H1 (cell line): ENCODE measurements around the gene GAS7. TPM values are rescaled to one million over a fixed set of nuclear protein-coding genes. Genes with fewer than 3 reads are reported as not detected.

Experiments
- CTCF ChIA-PET: fragments of 300-600 bp; sonication (Branson Sonifier 250); formaldehyde crosslinking; loops from one replicate; lab custom pipeline; 2021; ENCODE audit not compliant: partially characterized antibody; lab: Charles Lee
- POLR2A ChIA-PET: fragments of 300-600 bp; sonication (Branson Sonifier 250); formaldehyde crosslinking; loops from one replicate; lab custom pipeline; 2021; ENCODE audit warnings: inconsistent platforms; ENCODE audit not compliant: partially characterized antibody; lab: Charles Lee
- DNase-seq, 2 experiments: peaks; one replicate each; pipeline versions ENCODE4 v3.0.0 to v3.0.0-alpha.2; 2010 to 2022; ENCODE audit warnings: low spot score in 2 of 2, low read depth in 1 of 2, mixed read lengths in 1 of 2
- FAIRE-seq: peaks from 2 replicates; lab custom pipeline; 2011; peaks lifted over from hg19 to GRCh38; lab: Jason Lieb, UNC
- H2AFZ ChIP-seq: 2 replicates; pipeline ENCODE4 v1.8.1; 2012; ENCODE audit warnings: low read length, inconsistent platforms
- H2AK5ac ChIP-seq: 2 replicates; pipeline ENCODE4 v1.6.1; 2013; ENCODE audit warnings: low read depth, low read length
- H2BK120ac ChIP-seq: replicated peaks from 2 replicates; pipeline ENCODE3; 2013; ENCODE audit warnings: low read depth, low read length, inconsistent platforms
- H2BK12ac ChIP-seq: 2 replicates; pipeline ENCODE4 v1.6.1; 2013; ENCODE audit warnings: low read depth, low read length
- H2BK15ac ChIP-seq: 2 replicates; pipeline ENCODE4 v1.6.1; 2013; ENCODE audit warnings: low read length
- H2BK20ac ChIP-seq: 2 replicates; pipeline ENCODE4 v1.6.1; 2013; ENCODE audit warnings: low read length
- H2BK5ac ChIP-seq: 2 replicates; pipeline ENCODE4 v1.6.1; 2013; ENCODE audit warnings: low read depth, low read length
- H3K14ac ChIP-seq: 2 replicates; pipeline ENCODE4 v1.6.1; 2013; ENCODE audit warnings: inconsistent platforms; ENCODE audit not compliant: insufficient read length
- H3K18ac ChIP-seq: 2 replicates; pipeline ENCODE4 v1.6.1; 2013; ENCODE audit warnings: low read length; ENCODE audit errors: extremely low read depth
- H3K23ac ChIP-seq: 2 replicates; pipeline ENCODE4 v1.6.1; 2013; ENCODE audit warnings: inconsistent platforms; ENCODE audit not compliant: insufficient read length
- H3K23me2 ChIP-seq: 2 replicates; pipeline ENCODE4 v1.6.1; 2013; ENCODE audit warnings: low read depth, low read length
- H3K27ac ChIP-seq: 2 replicates; pipeline ENCODE4 v1.6.1; 2011; ENCODE audit warnings: low read depth, low read length, inconsistent platforms
- H3K27me3 ChIP-seq, 4 experiments: replicated peaks in 1 of 4; 1 replicate in 1 of 4; 2 replicates in 3 of 4; pipeline versions ENCODE4 v1.6.1 to v1.8.1; 2011 to 2013; ENCODE audit warnings: low read length in 3 of 4, mild to moderate bottlenecking in 3 of 4, inconsistent platforms in 2 of 4, mixed read lengths in 2 of 4, moderate library complexity in 1 of 4; ENCODE audit not compliant: control insufficient read depth in 3 of 4, insufficient read depth in 3 of 4; ENCODE audit errors: extremely low read depth in 1 of 4
- H3K36me3 ChIP-seq, 4 experiments: 2 replicates each; pipeline versions ENCODE4 v1.6.1 to v1.8.1; 2011 to 2013; ENCODE audit warnings: mild to moderate bottlenecking in 4 of 4, low read length in 3 of 4, moderate library complexity in 2 of 4, control low read depth in 1 of 4, inconsistent platforms in 1 of 4; ENCODE audit not compliant: insufficient read depth in 4 of 4, control insufficient read depth in 2 of 4
- H3K4ac ChIP-seq: replicated peaks from 2 replicates; pipeline ENCODE3; 2013; ENCODE audit warnings: low read length, low read depth, mixed read lengths, inconsistent platforms; ENCODE audit not compliant: insufficient read length
- H3K4me1 ChIP-seq, 4 experiments: replicated peaks in 1 of 4; 1 replicate in 1 of 4; 2 replicates in 3 of 4; pipeline versions ENCODE4 v1.6.1 to v1.8.1; 2011 to 2013; ENCODE audit warnings: low read length in 3 of 4, inconsistent platforms in 2 of 4, mixed read lengths in 1 of 4; ENCODE audit not compliant: insufficient read depth in 4 of 4, control insufficient read depth in 3 of 4
- H3K4me2 ChIP-seq, 2 experiments: 2 replicates each; pipeline versions ENCODE4 v1.6.1 to v1.8.1; 2011 to 2013; ENCODE audit warnings: low read depth in 2 of 2, low read length in 2 of 2, control low read depth in 1 of 2, inconsistent platforms in 1 of 2, mild to moderate bottlenecking in 1 of 2; ENCODE audit not compliant: insufficient read depth in 1 of 2
- H3K4me3 ChIP-seq, 4 experiments: fragments of 200-600, 300-600 bp in 1 of 4; sonication (generic), shearing (Covaris generic), sonication (Bioruptor Twin) in 1 of 4; 2 replicates each; pipeline versions ENCODE4 v1.5.1 to v1.8.1; 2011 to 2016; ENCODE audit warnings: low read length in 4 of 4, low read depth in 3 of 4, control low read depth in 2 of 4, inconsistent platforms in 2 of 4, mild to moderate bottlenecking in 2 of 4, mixed read lengths in 1 of 4, moderate library complexity in 1 of 4; ENCODE audit not compliant: insufficient read depth in 2 of 4; ENCODE audit errors: extremely low read depth in 1 of 4
- H3K56ac ChIP-seq: replicated peaks from 2 replicates; pipeline ENCODE3; 2013; ENCODE audit warnings: low read depth, mild to moderate bottlenecking, mixed read lengths, low read length, inconsistent platforms; ENCODE audit not compliant: insufficient read length
- H3K79me1 ChIP-seq: 2 replicates; pipeline ENCODE4 v1.6.1; 2013; ENCODE audit warnings: low read depth, low read length, control low read depth
- H3K79me2 ChIP-seq, 2 experiments: 2 replicates each; pipeline versions ENCODE4 v1.6.1 to v1.8.1; 2012 to 2013; ENCODE audit warnings: low read length in 2 of 2, mild to moderate bottlenecking in 2 of 2, inconsistent platforms in 1 of 2; ENCODE audit not compliant: insufficient read depth in 2 of 2, control insufficient read depth in 1 of 2
- H3K9ac ChIP-seq, 4 experiments: replicated peaks in 1 of 4; 1 replicate in 1 of 4; 2 replicates in 3 of 4; pipeline versions ENCODE4 v1.6.1 to v1.8.1; 2011 to 2013; ENCODE audit warnings: low read depth in 3 of 4, low read length in 3 of 4, control low read depth in 2 of 4, mild to moderate bottlenecking in 2 of 4, moderate library complexity in 2 of 4, inconsistent platforms in 1 of 4; ENCODE audit errors: extremely low read depth in 1 of 4
- H3K9me3 ChIP-seq, 2 experiments: 2 replicates each; pipeline versions ENCODE4 v1.6.1 to v1.8.1; 2012 to 2013; ENCODE audit warnings: mild to moderate bottlenecking in 2 of 2, moderate library complexity in 2 of 2, control low read depth in 1 of 2, inconsistent platforms in 1 of 2, low read depth in 1 of 2, low read length in 1 of 2, mixed read lengths in 1 of 2; ENCODE audit not compliant: insufficient read depth in 2 of 2
- H4K20me1 ChIP-seq, 2 experiments: replicated peaks in 1 of 2; 2 replicates each; pipeline versions ENCODE3 to v1.8.1; 2011 to 2013; ENCODE audit warnings: inconsistent platforms in 2 of 2, low read length in 2 of 2, mild to moderate bottlenecking in 1 of 2; ENCODE audit not compliant: insufficient read depth in 2 of 2, control insufficient read depth in 1 of 2
- H4K5ac ChIP-seq: 2 replicates; pipeline ENCODE4 v1.6.1; 2013; ENCODE audit warnings: low read length, low read depth, mixed read lengths, inconsistent platforms; ENCODE audit not compliant: insufficient read length
- H4K8ac ChIP-seq: 2 replicates; pipeline ENCODE4 v1.8.0; 2013; ENCODE audit warnings: mild to moderate bottlenecking, moderate library complexity, low read length, inconsistent platforms; ENCODE audit not compliant: insufficient read depth; ENCODE audit errors: extremely low read depth
- H4K91ac ChIP-seq: replicated peaks from 2 replicates; pipeline ENCODE3; 2013; ENCODE audit warnings: low read length, mixed read lengths, inconsistent platforms; ENCODE audit not compliant: insufficient read length
- CHD1 ChIP-seq: IDR thresholded peaks from 2 replicates; pipeline ENCODE4 v1.6.1; 2012; ENCODE audit warnings: low read depth, low read length, improper control_type of control experiment
- KDM5A ChIP-seq: fragments of 200-600 bp; IDR thresholded peaks from 2 replicates; pipeline ENCODE4 v1.7.1; 2012; ENCODE audit warnings: mild to moderate bottlenecking, low read length, inconsistent platforms, mixed read lengths
- NANOG ChIP-seq: IDR thresholded peaks from 2 replicates; pipeline ENCODE4 v1.6.1; 2011; ENCODE audit warnings: low read length, low read depth, mild to moderate bottlenecking, inconsistent platforms; ENCODE audit not compliant: insufficient read depth, poor library complexity, severe bottlenecking
- SIN3A ChIP-seq, 2 experiments: IDR thresholded peaks in 1 of 2; conservative IDR thresholded peaks in 1 of 2; 2 replicates each; pipeline ENCODE4 v1.6.1; 2011 to 2012; ENCODE audit warnings: low read length in 2 of 2, improper control_type of control experiment in 1 of 2, low read depth in 1 of 2, mild to moderate bottlenecking in 1 of 2
- SUZ12 ChIP-seq: fragments of 200-600 bp; sonication (generic); IDR thresholded peaks from 2 replicates; pipeline ENCODE4 v1.6.1; 2012; ENCODE audit warnings: mild to moderate bottlenecking, inconsistent platforms, low read length, moderate library complexity, mixed read lengths
- TAF1 ChIP-seq: IDR thresholded peaks from 2 replicates; pipeline ENCODE4 v1.6.1; 2011; ENCODE audit warnings: mild to moderate bottlenecking, low read depth, low read length
- TBP ChIP-seq: IDR thresholded peaks from 2 replicates; pipeline ENCODE4 v1.6.1; 2011; ENCODE audit warnings: low read depth, low read length, improper control_type of control experiment
- WGBS, 2 experiments: shearing (Covaris generic) in 1 of 2; methylation state at CpG; one replicate each; pipeline versions ENCODE4 v1.1.6 to v1.1.7; 2013 to 2015; ENCODE audit warnings: low lambda C conversion rate in 2 of 2, mixed read lengths in 2 of 2, inconsistent platforms in 1 of 2, low coverage in 1 of 2, missing lambda C conversion rate in 1 of 2; ENCODE audit not compliant: insufficient replicate concordance in 2 of 2, insufficient coverage in 1 of 2, insufficient read length in 1 of 2; ENCODE audit errors: extremely low coverage in 1 of 2, missing lambda C conversion rate in 1 of 2; 5-methylcytosine and 5-hydroxymethylcytosine counted together
- polyA plus RNA-seq, 7 experiments: library from polyadenylated mRNA; depleted of rRNA in 3 of 7; stranded (reverse) in 5 of 7; unstranded in 2 of 7; fragments of >200 nt in 5 of 7; fragments of 200-250 nt in 2 of 7; gene quantifications; 1 replicate in 5 of 7; 2 replicates in 1 of 7; 4 replicates in 1 of 7; pipeline versions ENCODE4 v1.2.1 to v1.2.3, GENCODE V29; 2011 to 2013; ENCODE audit warnings: missing spikeins in 2 of 7, mixed read lengths in 2 of 7
- total RNA-seq: library from RNA; stranded (reverse); fragmentation: NEBNext Ultra II Directional; extraction: Animal tissue kit (Norgen Biotek cat#: 25700); gene quantifications from 2 replicates; pipeline ENCODE4 v1.2.1, GENCODE V29; 2021
- TF ChIP-seq, protein P1 (sequence below): IDR thresholded peaks from 2 replicates; pipeline ENCODE4 v1.6.1; 2012; ENCODE audit warnings: inconsistent platforms

Gene GAS7
- total and polyA plus RNA-seq, 2 of the 8 experiments (the other 6 are each of a cell fraction or from before 2014, with no cell fraction given): 5.0 to 14.5 TPM

DNA sequence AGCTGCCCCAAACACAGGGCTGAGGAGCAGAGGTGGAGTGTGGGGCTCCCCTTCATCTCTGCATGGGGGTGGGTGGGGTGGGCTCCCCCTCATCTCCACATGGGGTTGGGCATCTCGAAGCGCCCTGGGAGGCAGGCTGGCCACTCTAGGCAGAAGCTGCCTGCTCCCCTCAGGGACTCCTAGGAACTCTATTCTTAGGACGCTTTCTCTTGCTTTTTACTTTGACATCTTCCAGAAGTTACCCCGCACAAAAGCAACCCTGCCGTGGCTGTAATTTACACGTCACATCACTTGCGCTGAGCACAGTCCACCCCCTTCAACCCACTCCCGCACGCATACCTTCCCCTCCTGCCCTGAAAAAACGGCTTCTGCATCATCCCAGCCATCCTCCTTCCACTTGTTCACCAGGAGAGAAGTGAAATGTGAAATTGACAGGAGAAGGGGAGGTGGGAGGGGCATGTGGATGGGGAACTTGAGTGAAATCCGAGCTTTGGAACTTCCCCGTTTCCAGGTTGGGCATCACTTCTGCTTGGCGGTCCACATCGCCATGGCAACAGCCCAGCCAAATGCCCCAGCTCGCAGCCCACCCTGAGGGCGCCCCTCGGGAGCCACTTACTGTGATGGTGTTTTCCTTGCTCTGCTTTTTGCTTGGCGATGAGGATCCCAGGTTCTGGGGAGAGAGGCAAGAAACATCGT, 239.7 kb downstream of the GAS7 start:
- H3K9me3 ChIP-seq: no peaks in the 10 kb centered on the region
- peaks cover 0 to 2% of the 10 kb centered on the region in 2 experiments for H4K20me1 ChIP-seq
- no peak overlapping the region for H2BK12ac ChIP-seq
- peak overlapping the region in 3 of 4 experiments; percentile 11 to 49 (median 29); a peak in 5 of 8 replicates for H3K4me3 ChIP-seq
- no peak overlapping the region for H3K56ac ChIP-seq
- H3K4me2 ChIP-seq: peak overlapping the region; percentile 47 to 62
- no peak overlapping the region for H4K8ac ChIP-seq
- no peak overlapping the region for H2BK120ac ChIP-seq
- no peak overlapping the region for H2BK5ac ChIP-seq
- no peak overlapping the region for H4K5ac ChIP-seq
- no peak overlapping the region for H4K91ac ChIP-seq
- no peak overlapping the region for H3K14ac ChIP-seq
- no peak overlapping the region for H3K4ac ChIP-seq
- no peaks in the 10 kb centered on the region for H3K79me1 ChIP-seq
- peaks cover 10 to 26% (median 15%) of the 10 kb centered on the region in 4 experiments for H3K4me1 ChIP-seq
- H2BK15ac ChIP-seq: no peak overlapping the region
- H3K36me3 ChIP-seq: no peaks in the 10 kb centered on the region
- 0 out of 2 replicates have a peak overlapping the region, but pooled peaks have one; percentile 9 for H3K18ac ChIP-seq
- H2AFZ ChIP-seq: no peak overlapping the region
- TF ChIP-seq TAF1 (no peak), SUZ12 (no peak), SIN3A (conservative IDR thresholded peaks at IDR 0.05 in 1 of 2, IDR thresholded peaks at IDR 0.05 in 1 of 2; ENCODE audit: low read depth in 1 of 2, low read length in 2 of 2) (no peak; a peak in 1 of 4 replicates), KDM5A (no peak), CHD1 (no peak), TBP (no peak), NANOG (no peak)
- TF ChIP-seq, protein P1, sequence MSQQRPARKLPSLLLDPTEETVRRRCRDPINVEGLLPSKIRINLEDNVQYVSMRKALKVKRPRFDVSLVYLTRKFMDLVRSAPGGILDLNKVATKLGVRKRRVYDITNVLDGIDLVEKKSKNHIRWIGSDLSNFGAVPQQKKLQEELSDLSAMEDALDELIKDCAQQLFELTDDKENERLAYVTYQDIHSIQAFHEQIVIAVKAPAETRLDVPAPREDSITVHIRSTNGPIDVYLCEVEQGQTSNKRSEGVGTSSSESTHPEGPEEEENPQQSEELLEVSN: no peak
- peaks cover 0 to 2% (median 0%) of the 10 kb centered on the region in 4 experiments; a peak in 4 of 7 replicates for H3K27me3 ChIP-seq
- 58% methylated on average over 18 of the region's 19 CpGs; no CpG with 5 or more reads in 1 of the 2 experiments for WGBS, 2 experiments
- CTCF ChIA-PET: interaction anchor here (0.6 to 10.4 kb wide), 19 partner anchors 9 to 335 kb away, joined by 3 to 130 read pairs (median 4); partner anchors contain the start of gene RCVRN
- no peaks in the 10 kb centered on the region for H3K23me2 ChIP-seq
- H3K79me2 ChIP-seq: no peaks in the 10 kb centered on the region
- H2AK5ac ChIP-seq: no peak overlapping the region
- POLR2A ChIA-PET: interaction anchor here (1.0 to 1.4 kb wide), 2 partner anchors 10 to 33 kb away, joined by 3 to 4 read pairs; no protein-coding TSS in a partner anchor
- H3K23ac ChIP-seq: no peak overlapping the region
- H3K9ac ChIP-seq: no peak overlapping the region
- FAIRE-seq: no peak
- H3K27ac ChIP-seq: no peak overlapping the region
- no peak overlapping the region for H2BK20ac ChIP-seq
- DNase-seq: no peak
